Esophagus muscularis mucosa (tissue), 4 donors: ENCODE data around the gene TMEM176B. TPM values are rescaled to one million over a fixed set of nuclear protein-coding genes. Genes with fewer than 3 reads are reported as not detected.
A peak's percentile ranks its signal among the peaks of the same experiment; 100 is the strongest.

ENCODE experiments used
- DNase-seq: peaks from one replicate; pipeline ENCODE4 v3.0.0-alpha.2; 2017; ENCODE audit errors: extremely low spot score
- H3K27ac ChIP-seq, 4 donors: fragments of 200-600 bp; sonication (generic); replicated peaks in 1 of 4; 1 replicate in 3 of 4; 2 replicates in 1 of 4; pipeline ENCODE4 v1.5.1; 2016 to 2019; ENCODE audit warnings: mild to moderate bottlenecking in 1 of 4
- H3K27me3 ChIP-seq, 4 donors: fragments of 200-600 bp; sonication (generic); one replicate each; pipeline versions ENCODE4 v1.5.1 to v1.6.0; 2016 to 2019
- H3K36me3 ChIP-seq, 4 donors: fragments of 200-600 bp; sonication (generic); one replicate each; pipeline ENCODE4 v1.5.1; 2016 to 2019
- H3K4me1 ChIP-seq, 4 donors: fragments of 200-600 bp; sonication (generic); one replicate each; pipeline ENCODE4 v1.5.1; 2016 to 2019
- H3K4me3 ChIP-seq, 4 donors: fragments of 200-600 bp; sonication (generic); 1 replicate in 2 of 4; 2 replicates in 2 of 4; pipeline ENCODE4 v1.5.1; 2016 to 2019; ENCODE audit warnings: mild to moderate bottlenecking in 4 of 4, moderate library complexity in 1 of 4
- H3K9me3 ChIP-seq, 4 donors: fragments of 200-600 bp; sonication (generic); 1 replicate in 3 of 4; 2 replicates in 1 of 4; pipeline ENCODE4 v1.5.1; 2016 to 2019
- EP300 ChIP-seq: sonication (generic); formaldehyde crosslinking; IDR thresholded peaks from one replicate; pipeline ENCODE4 v1.6.1; 2017; ENCODE audit warnings: antibody characterized with exemption
- POLR2A ChIP-seq: fragments of 450-650 bp; IDR thresholded peaks from one replicate; pipeline ENCODE4 v1.6.1; 2017; ENCODE audit warnings: antibody characterized with exemption, moderate library complexity, mild to moderate bottlenecking, low read depth
- POLR2AphosphoS5 ChIP-seq, 2 donors: sonication (generic); formaldehyde crosslinking; IDR thresholded peaks; one replicate each; pipeline ENCODE4 v1.6.1; 2017; ENCODE audit warnings: antibody characterized with exemption in 2 of 2
- WGBS: methylation state at CpG from one replicate; pipeline ENCODE4 v1.1.5; 2018; 5-methylcytosine and 5-hydroxymethylcytosine counted together
- intact Hi-C: fragments of 100-400 bp; cut with DNase I; formaldehyde crosslinking; loops from one replicate; pipeline ENCODE4 v1.15.1; 2023
- total RNA-seq, 4 donors: library from RNA; depleted of rRNA; stranded (reverse); fragments of >200 nt; gene quantifications; one replicate each; pipeline versions ENCODE4 v1.1.0 to v1.2.1, GENCODE V29; 2016
- TF ChIP-seq, protein P1 (sequence below), 3 experiments: fragments of 200-600 bp in 2 of 3; fragments of 450-650 bp in 1 of 3; sonication (generic) in 2 of 3; IDR thresholded peaks; one replicate each; pipeline ENCODE4 v1.5.1; 2017 to 2019; ENCODE audit warnings: antibody characterized with exemption in 3 of 3, mild to moderate bottlenecking in 2 of 3, moderate library complexity in 1 of 3

The TMEM176B gene
- total RNA-seq, 4 donors from 2014 or later = 19.5 to 58.2 (median 54.1) TPM

DNA sequence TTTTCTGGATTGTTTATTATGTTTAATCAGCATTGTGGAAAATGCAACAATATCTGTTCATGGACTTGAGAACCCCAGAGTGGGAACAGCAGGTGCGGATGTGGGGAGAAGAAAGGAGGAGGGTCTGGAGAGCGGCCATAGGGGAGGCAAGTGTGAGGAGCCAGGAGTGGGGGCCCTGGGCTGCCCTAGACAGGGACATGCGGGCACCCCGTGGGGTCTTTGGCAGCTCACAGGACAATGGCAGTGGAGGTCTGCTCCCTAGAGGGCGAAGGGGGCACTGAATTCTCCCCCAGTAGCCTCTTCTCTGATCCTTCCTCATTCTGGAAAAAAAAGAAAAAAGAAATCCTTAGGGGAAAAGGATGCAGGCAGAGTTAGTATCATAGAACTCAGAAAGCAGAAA, 8.9 kb downstream of the TMEM176B start:
- DNase-seq = peak; percentile 12
- Histone ChIP-seq H3K36me3 (peaks cover 0 to 12% (median 5%) of the 10 kb centered on the region in 4 donors), H3K27ac (no peak overlapping the region), H3K4me1 (peaks cover 22 to 32% (median 25%) of the 10 kb centered on the region in 4 donors), H3K27me3 (peaks cover 0 to 13% (median 0%) of the 10 kb centered on the region in 4 donors), H3K9me3 (no peaks in the 10 kb centered on the region), H3K4me3 (no peak overlapping the region)
- 89% methylated on average over 5 of the region's 5 CpGs for WGBS
- TF ChIP-seq, protein P1, sequence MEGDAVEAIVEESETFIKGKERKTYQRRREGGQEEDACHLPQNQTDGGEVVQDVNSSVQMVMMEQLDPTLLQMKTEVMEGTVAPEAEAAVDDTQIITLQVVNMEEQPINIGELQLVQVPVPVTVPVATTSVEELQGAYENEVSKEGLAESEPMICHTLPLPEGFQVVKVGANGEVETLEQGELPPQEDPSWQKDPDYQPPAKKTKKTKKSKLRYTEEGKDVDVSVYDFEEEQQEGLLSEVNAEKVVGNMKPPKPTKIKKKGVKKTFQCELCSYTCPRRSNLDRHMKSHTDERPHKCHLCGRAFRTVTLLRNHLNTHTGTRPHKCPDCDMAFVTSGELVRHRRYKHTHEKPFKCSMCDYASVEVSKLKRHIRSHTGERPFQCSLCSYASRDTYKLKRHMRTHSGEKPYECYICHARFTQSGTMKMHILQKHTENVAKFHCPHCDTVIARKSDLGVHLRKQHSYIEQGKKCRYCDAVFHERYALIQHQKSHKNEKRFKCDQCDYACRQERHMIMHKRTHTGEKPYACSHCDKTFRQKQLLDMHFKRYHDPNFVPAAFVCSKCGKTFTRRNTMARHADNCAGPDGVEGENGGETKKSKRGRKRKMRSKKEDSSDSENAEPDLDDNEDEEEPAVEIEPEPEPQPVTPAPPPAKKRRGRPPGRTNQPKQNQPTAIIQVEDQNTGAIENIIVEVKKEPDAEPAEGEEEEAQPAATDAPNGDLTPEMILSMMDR (IDR thresholded peaks at IDR 0.05) = no peak
- TF ChIP-seq EP300 (no peak), POLR2A (no peak), POLR2AphosphoS5 (IDR thresholded peaks at IDR 0.05) (no peak)
- intact Hi-C loops = no loop called here

DNA sequence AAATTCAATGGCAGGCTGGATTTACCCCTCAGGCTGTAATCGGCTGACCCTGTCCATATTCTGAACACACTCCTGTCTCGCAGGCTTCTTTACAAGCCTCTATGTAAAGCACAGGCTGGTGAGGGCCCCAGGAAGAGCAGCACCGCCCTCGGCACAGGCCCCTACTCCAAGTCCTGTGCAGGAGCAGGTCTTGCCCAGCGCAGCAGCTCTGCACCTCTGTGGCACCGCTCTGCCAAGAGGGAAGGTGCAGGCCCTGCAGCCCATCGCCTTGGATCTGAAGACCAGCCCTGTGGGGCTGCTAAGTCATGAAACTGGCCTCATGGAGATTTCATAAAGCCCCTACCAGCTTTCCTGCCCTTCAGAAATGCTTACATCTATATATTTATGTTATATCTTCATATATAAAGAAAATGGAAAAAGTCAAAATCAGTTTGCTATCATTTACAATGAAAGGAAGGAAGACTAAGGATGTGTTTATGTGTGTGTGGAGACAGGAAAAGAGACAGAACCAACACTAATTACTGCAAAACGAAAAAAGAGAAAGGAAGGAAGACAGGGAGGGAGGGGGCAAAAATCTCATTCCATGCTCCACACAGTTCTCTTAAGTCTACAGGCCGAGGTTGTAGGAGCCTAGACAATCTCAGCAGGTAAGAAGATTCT, 9.6 kb downstream of the TMEM176B start:
- H3K9me3 ChIP-seq = no peaks in the 10 kb centered on the region
- H3K36me3 ChIP-seq = peaks cover 0 to 12% (median 5%) of the 10 kb centered on the region in 4 donors
- intact Hi-C loops = no loop called here
- DNase-seq = no peak
- WGBS = 76% methylated on average over 6 of the region's 9 CpGs
- peaks cover 0 to 7% (median 0%) of the 10 kb centered on the region in 4 donors for H3K27me3 ChIP-seq
- no peak for TF ChIP-seq EP300
- TF ChIP-seq, protein P1 (IDR thresholded peaks at IDR 0.05) = no peak
- no peak for TF ChIP-seq POLR2AphosphoS5 (IDR thresholded peaks at IDR 0.05)
- TF ChIP-seq POLR2A = no peak
- no peak overlapping the region for H3K27ac ChIP-seq
- H3K4me3 ChIP-seq = no peak overlapping the region
- H3K4me1 ChIP-seq = peaks cover 25 to 32% (median 26%) of the 10 kb centered on the region in 4 donors

DNA sequence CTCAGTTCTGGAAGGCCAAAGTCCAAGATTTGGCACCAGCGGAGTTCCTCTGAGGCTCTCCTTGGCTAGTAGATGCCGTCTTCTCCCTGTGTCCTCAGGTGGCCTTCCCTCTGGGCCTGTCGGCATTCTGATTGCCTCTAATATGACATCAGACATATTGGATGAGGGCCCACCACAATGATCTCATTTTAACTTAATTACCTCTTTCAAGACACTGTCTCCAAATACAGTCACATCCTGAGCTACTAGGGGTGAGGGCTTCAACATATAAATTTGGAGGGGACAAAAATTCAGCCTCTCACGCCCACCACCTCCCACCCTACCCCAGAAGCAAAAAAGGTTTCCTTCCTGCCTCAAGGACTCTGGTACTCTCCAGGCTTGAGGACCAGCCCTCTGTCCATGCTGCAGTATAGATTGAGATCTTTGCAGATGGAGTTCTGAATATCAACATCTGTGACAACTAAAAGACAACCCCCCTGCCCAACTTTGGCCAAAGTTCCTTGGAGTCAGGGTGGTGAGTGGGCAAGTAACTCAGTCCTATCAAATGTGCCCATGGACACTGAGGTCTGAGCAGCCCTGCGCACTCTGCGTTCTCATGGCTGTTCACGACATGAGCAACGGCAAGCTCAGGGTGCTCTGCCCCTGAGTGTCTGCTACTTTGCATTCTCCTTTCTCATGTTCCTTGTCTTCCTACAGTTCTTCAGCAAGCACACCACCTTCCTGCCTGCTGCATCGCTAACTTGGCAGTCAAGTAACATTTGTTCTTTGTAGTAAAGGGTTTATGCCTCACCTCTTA, 11.5 kb downstream of the TMEM176B start:
- no peak for DNase-seq
- Histone ChIP-seq H3K36me3 (peaks cover 0 to 12% (median 2%) of the 10 kb centered on the region in 4 donors), H3K27ac (peak overlapping the region; percentile 45 to 63 (median 56)), H3K4me1 (peaks cover 25 to 45% (median 36%) of the 10 kb centered on the region in 4 donors), H3K9me3 (no peaks in the 10 kb centered on the region), H3K4me3 (no peak overlapping the region), H3K27me3 (no peaks in the 10 kb centered on the region)
- intact Hi-C loops = no loop called here
- TF ChIP-seq POLR2A = no peak
- TF ChIP-seq EP300 = no peak
- no peak for TF ChIP-seq POLR2AphosphoS5 (IDR thresholded peaks at IDR 0.05)
- TF ChIP-seq, protein P1 (IDR thresholded peaks at IDR 0.05) = no peak
- 69% methylated on average over 9 of the region's 9 CpGs for WGBS

DNA sequence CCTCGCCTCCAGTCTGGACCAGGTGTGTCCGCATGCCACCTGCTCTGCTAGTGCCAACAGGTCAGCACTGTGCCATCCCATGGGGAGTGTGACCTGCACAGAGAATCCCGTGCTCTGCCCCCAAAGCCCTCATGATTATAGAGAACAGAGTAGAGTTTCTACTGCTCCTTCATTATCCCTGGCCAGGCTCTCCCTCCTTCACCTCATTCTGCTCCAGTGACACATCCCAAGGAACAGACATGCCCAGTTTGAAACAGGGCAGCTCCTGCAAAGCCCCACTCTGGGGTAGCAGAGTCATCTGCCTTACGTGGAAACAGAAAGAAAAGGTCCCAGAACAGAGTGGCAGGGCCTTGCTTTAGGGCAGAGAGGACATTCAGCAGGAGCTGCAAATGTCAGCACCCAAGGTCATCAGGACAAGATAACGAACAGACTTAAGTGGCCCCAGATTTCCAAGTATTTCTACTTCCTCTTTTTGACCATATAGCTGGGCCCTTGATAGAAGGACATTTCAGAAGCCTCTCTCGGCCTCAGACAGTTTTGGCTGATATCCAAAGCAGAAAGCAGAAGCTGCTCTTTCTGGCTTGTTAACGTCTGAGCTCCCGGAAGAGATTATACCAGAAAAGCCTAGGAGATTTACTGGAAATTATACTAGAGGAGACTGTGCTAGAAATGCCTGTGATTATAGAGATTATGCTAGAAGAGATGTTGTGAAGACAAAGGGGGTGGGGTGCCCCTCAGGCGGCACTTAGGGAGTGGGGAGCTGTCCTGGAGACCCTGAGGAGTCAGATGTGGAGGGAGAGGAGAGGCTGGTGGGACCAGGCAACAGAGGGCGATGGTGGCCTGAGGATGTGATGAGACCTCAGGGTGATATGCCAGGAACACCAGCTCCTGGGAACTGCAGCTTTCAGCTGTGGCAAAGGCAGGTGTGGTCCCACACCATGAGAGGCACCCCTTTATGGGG, 12.6 kb downstream of the TMEM176B start:
- peak overlapping the region; percentile 45 to 63 (median 56) for H3K27ac ChIP-seq
- intact Hi-C loops = no loop called here
- H3K27me3 ChIP-seq = no peaks in the 10 kb centered on the region
- TF ChIP-seq, protein P1 (IDR thresholded peaks at IDR 0.05) = no peak
- peaks cover 25 to 45% (median 36%) of the 10 kb centered on the region in 4 donors for H3K4me1 ChIP-seq
- H3K9me3 ChIP-seq = no peaks in the 10 kb centered on the region
- DNase-seq = no peak
- 36% methylated on average over 10 of the region's 10 CpGs for WGBS
- H3K4me3 ChIP-seq = peak overlapping the region in 1 of 4 donors; percentile 0
- H3K36me3 ChIP-seq = peaks cover 0 to 12% (median 2%) of the 10 kb centered on the region in 4 donors
